Common myeloid progenitor, CD34-positive (primary cell): ENCODE results near the gene SH3TC1.

Experiments used
- CTCF ChIA-PET: fragments of 350-600 bp; sonication (Branson Sonifier 250); formaldehyde crosslinking; loops from one replicate; lab custom pipeline; 2021; ENCODE audit warnings: antibody characterized with exemption; lab: Charles Lee
- POLR2A ChIA-PET: fragments of 350-600 bp; sonication (Branson Sonifier 250); formaldehyde crosslinking; loops from one replicate; lab custom pipeline; 2021; ENCODE audit warnings: antibody characterized with exemption; lab: Charles Lee
- DNase-seq, 3 donors: peaks; one replicate each; pipeline versions ENCODE4 v3.0.0 to v3.0.0-alpha.2; 2013
- H3K27ac ChIP-seq, 2 experiments: 1 replicate in 1 of 2; 2 replicates in 1 of 2; pipeline ENCODE4 v1.7.0; 2013; ENCODE audit warnings: inconsistent platforms in 2 of 2, low read length in 2 of 2, mild to moderate bottlenecking in 2 of 2, low read depth in 1 of 2, moderate library complexity in 1 of 2; ENCODE audit not compliant: severe bottlenecking in 2 of 2, insufficient read depth in 1 of 2, poor library complexity in 1 of 2
- H3K27me3 ChIP-seq, 5 experiments: replicated peaks in 2 of 5; 1 replicate in 3 of 5; 2 replicates in 2 of 5; pipeline versions ENCODE4 v1.6.1 to v1.7.0; 2013; ENCODE audit warnings: low read length in 4 of 5, mild to moderate bottlenecking in 2 of 5, moderate library complexity in 2 of 5, inconsistent platforms in 1 of 5; ENCODE audit not compliant: insufficient read depth in 5 of 5, control insufficient read depth in 4 of 5
- H3K36me3 ChIP-seq, 4 experiments: 1 replicate in 2 of 4; 2 replicates in 2 of 4; pipeline versions ENCODE4 v1.6.1 to v1.7.0; 2013; ENCODE audit warnings: low read length in 3 of 4, control low read depth in 1 of 4, mild to moderate bottlenecking in 1 of 4; ENCODE audit not compliant: control insufficient read depth in 4 of 4, insufficient read depth in 4 of 4
- H3K4me1 ChIP-seq, 4 experiments: 1 replicate in 3 of 4; 2 replicates in 1 of 4; pipeline versions ENCODE4 v1.6.1 to v1.7.1; 2013; ENCODE audit warnings: low read length in 3 of 4, mild to moderate bottlenecking in 3 of 4, control low read depth in 1 of 4, inconsistent platforms in 1 of 4, moderate library complexity in 1 of 4; ENCODE audit not compliant: control insufficient read depth in 4 of 4, insufficient read depth in 4 of 4; ENCODE audit errors: control extremely low read depth in 1 of 4
- H3K4me3 ChIP-seq, 7 experiments: 1 replicate in 4 of 7; 2 replicates in 3 of 7; pipeline versions ENCODE4 v1.5.1 to v1.7.0; 2013; ENCODE audit warnings: mild to moderate bottlenecking in 7 of 7, low read length in 6 of 7, moderate library complexity in 6 of 7, inconsistent platforms in 2 of 7, low read depth in 2 of 7, control low read depth in 1 of 7; ENCODE audit not compliant: insufficient read depth in 4 of 7, control insufficient read depth in 1 of 7; ENCODE audit errors: extremely low read depth in 1 of 7
- H3K9me3 ChIP-seq, 5 experiments: 1 replicate in 4 of 5; 2 replicates in 1 of 5; pipeline versions ENCODE4 v1.6.1 to v1.7.1; 2013; ENCODE audit warnings: low read length in 4 of 5, mild to moderate bottlenecking in 2 of 5, inconsistent platforms in 1 of 5, low read depth in 1 of 5, moderate library complexity in 1 of 5; ENCODE audit not compliant: control insufficient read depth in 4 of 5, insufficient read depth in 2 of 5; ENCODE audit errors: control extremely low read depth in 1 of 5
- WGBS: methylation state at CpG from one replicate; pipeline ENCODE4 v1.1.5; 2013; ENCODE audit not compliant: insufficient coverage; 5-methylcytosine and 5-hydroxymethylcytosine counted together

SH3TC1 gene

GRCh38 chr4:8173492-8174242 is 25.4 kb upstream of the SH3TC1 start:
- ChIA-PET CTCF (interaction anchor here (1.5 to 6.6 kb wide), 2 partner anchors 21 to 69 kb away, joined by 4 to 116 read pairs; partner anchors contain the start of gene SH3TC1), POLR2A (no interaction called here)
- H3K36me3 ChIP-seq, result no peaks in the 10 kb centered on the region
- no peaks in the 10 kb centered on the region for H3K27me3 ChIP-seq
- H3K4me3 ChIP-seq, result no peak overlapping the region
- DNase-seq, result no peak
- H3K9me3 ChIP-seq, result peaks cover 0 to 6% (median 0%) of the 10 kb centered on the region in 5 experiments
- H3K27ac ChIP-seq, result no peak overlapping the region
- WGBS, result 77% methylated on average over 10 of the region's 13 CpGs
- H3K4me1 ChIP-seq, result peaks cover 0 to 32% (median 11%) of the 10 kb centered on the region in 4 experiments

GRCh38 chr4:8174970-8175369 is 24.1 kb upstream of the SH3TC1 start:
- no peaks in the 10 kb centered on the region for H3K27me3 ChIP-seq
- no peaks in the 10 kb centered on the region for H3K36me3 ChIP-seq
- WGBS, result 92% methylated on average over 3 of the region's 3 CpGs
- no peak overlapping the region for H3K27ac ChIP-seq
- no peak overlapping the region for H3K4me3 ChIP-seq
- ChIA-PET CTCF (interaction anchor here (1.5 to 6.6 kb wide), 5 partner anchors 11 to 229 kb away, joined by 4 to 116 read pairs (median 17); partner anchors contain the start of gene SH3TC1), POLR2A (no interaction called here)
- peaks cover 0 to 32% (median 11%) of the 10 kb centered on the region in 4 experiments for H3K4me1 ChIP-seq
- no peaks in the 10 kb centered on the region for H3K9me3 ChIP-seq
- DNase-seq, result no peak

GRCh38 chr4:8175686-8176085 is 23.4 kb upstream of the SH3TC1 start:
- 94% methylated on average over 4 of the region's 6 CpGs for WGBS
- H3K4me1 ChIP-seq, result peaks cover 0 to 32% (median 11%) of the 10 kb centered on the region in 4 experiments
- no peaks in the 10 kb centered on the region for H3K36me3 ChIP-seq
- no peaks in the 10 kb centered on the region for H3K9me3 ChIP-seq
- no peaks in the 10 kb centered on the region for H3K27me3 ChIP-seq
- no peak overlapping the region for H3K4me3 ChIP-seq
- H3K27ac ChIP-seq, result no peak overlapping the region
- POLR2A ChIA-PET, result interaction anchor here (0.9 kb wide), 1 partner anchor 16 kb away, joined by 3 read pairs; no protein-coding TSS in a partner anchor
- no peak for DNase-seq
- CTCF ChIA-PET, result interaction anchor here (0.7 to 6.6 kb wide), 16 partner anchors 8 to 234 kb away, joined by 3 to 116 read pairs (median 10); partner anchors contain the start of genes ABLIM2 and SH3TC1

GRCh38 chr4:8176547-8177399 is 22.3 kb upstream of the SH3TC1 start:
- CTCF ChIA-PET, result interaction anchor here (0.6 to 6.6 kb wide), 27 partner anchors 9 to 277 kb away, joined by 3 to 116 read pairs (median 6); partner anchors contain the start of genes ABLIM2 and SH3TC1

GRCh38 chr4:8177552-8177951 is 21.5 kb upstream of the SH3TC1 start:
- no peaks in the 10 kb centered on the region for H3K9me3 ChIP-seq
- ChIA-PET CTCF (interaction anchor here (1.0 to 6.6 kb wide), 20 partner anchors 8 to 234 kb away, joined by 3 to 116 read pairs (median 9); partner anchors contain the start of genes ABLIM2 and SH3TC1), POLR2A (interaction anchor here (0.6 kb wide), 1 partner anchor 836 kb away, joined by 3 read pairs; no protein-coding TSS in a partner anchor)
- H3K36me3 ChIP-seq, result no peaks in the 10 kb centered on the region
- H3K27ac ChIP-seq, result no peak overlapping the region
- no peak for DNase-seq
- H3K27me3 ChIP-seq, result no peaks in the 10 kb centered on the region
- no peak overlapping the region for H3K4me3 ChIP-seq
- peaks cover 0 to 19% (median 5%) of the 10 kb centered on the region in 4 experiments for H3K4me1 ChIP-seq
- WGBS, result 85% methylated on average over 6 of the region's 6 CpGs

More at GRCh38 chr4:8176547-8177399, 22.3 kb upstream of the SH3TC1 start:
- Histone ChIP-seq H3K27me3 (no peaks in the 10 kb centered on the region), H3K4me1 (peaks cover 0 to 26% (median 8%) of the 10 kb centered on the region in 4 experiments), H3K4me3 (no peak overlapping the region), H3K27ac (no peak overlapping the region), H3K9me3 (no peaks in the 10 kb centered on the region), H3K36me3 (no peaks in the 10 kb centered on the region)
- 45% methylated on average over 15 of the region's 17 CpGs for WGBS
- peak; percentile 59 to 79 (median 75) for DNase-seq
- POLR2A ChIA-PET, result interaction anchor here (0.6 to 0.9 kb wide), 2 partner anchors 15 to 835 kb away, joined by 3 read pairs; no protein-coding TSS in a partner anchor

GRCh38 chr4:8177956-8178355 is 21.1 kb upstream of the SH3TC1 start:
- CTCF ChIA-PET, result interaction anchor here (0.6 to 6.6 kb wide), 13 partner anchors 10 to 232 kb away, joined by 3 to 116 read pairs (median 9); partner anchors contain the start of gene SH3TC1
- DNase-seq, result no peak
- Histone ChIP-seq H3K9me3 (no peaks in the 10 kb centered on the region), H3K4me1 (peaks cover 0 to 19% (median 5%) of the 10 kb centered on the region in 4 experiments), H3K36me3 (no peaks in the 10 kb centered on the region), H3K4me3 (no peak overlapping the region), H3K27ac (no peak overlapping the region), H3K27me3 (no peaks in the 10 kb centered on the region)
- WGBS, result 99% methylated on average over 10 of the region's 11 CpGs
- POLR2A ChIA-PET, result no interaction called here
